Liver (tissue), 9 donors: ENCODE results near the gene TNFSF8. TPM values are rescaled to one million over a fixed set of nuclear protein-coding genes. Genes with fewer than 3 reads are reported as not detected.

Experiments used
- DNase-seq: peaks from one replicate; pipeline ENCODE4 v3.0.0-alpha.2; 2017; ENCODE audit warnings: low spot score
- H3K27ac ChIP-seq, 2 donors: one replicate each; pipeline ENCODE4 v1.7.0; 2013; ENCODE audit warnings: inconsistent platforms in 2 of 2, low read length in 2 of 2, control low read depth in 1 of 2, low read depth in 1 of 2, mild to moderate bottlenecking in 1 of 2
- H3K27me3 ChIP-seq, 4 donors: one replicate each; pipeline versions ENCODE4 v1.6.1 to v1.7.0; 2013; ENCODE audit warnings: low read length in 3 of 4, inconsistent platforms in 1 of 4, mild to moderate bottlenecking in 1 of 4, moderate library complexity in 1 of 4; ENCODE audit not compliant: control insufficient read depth in 4 of 4, insufficient read depth in 4 of 4
- H3K36me3 ChIP-seq, 4 donors: one replicate each; pipeline versions ENCODE4 v1.6.1 to v1.7.0; 2013; ENCODE audit warnings: low read length in 3 of 4, mild to moderate bottlenecking in 3 of 4, low read depth in 1 of 4, moderate library complexity in 1 of 4; ENCODE audit not compliant: control insufficient read depth in 4 of 4, insufficient read depth in 3 of 4
- H3K4me1 ChIP-seq, 4 donors: one replicate each; pipeline versions ENCODE4 v1.6.1 to v1.7.0; 2013; ENCODE audit warnings: low read length in 3 of 4, mild to moderate bottlenecking in 3 of 4, moderate library complexity in 1 of 4; ENCODE audit not compliant: control insufficient read depth in 4 of 4, insufficient read depth in 4 of 4
- H3K4me3 ChIP-seq, 3 donors: one replicate each; pipeline versions ENCODE4 v1.6.1 to v1.7.0; 2013; ENCODE audit warnings: low read length in 3 of 3, control low read depth in 1 of 3, low read depth in 1 of 3, mild to moderate bottlenecking in 1 of 3
- H3K9ac ChIP-seq, 2 donors: one replicate each; pipeline ENCODE4 v1.7.0; 2013; ENCODE audit warnings: low read length in 2 of 2, mild to moderate bottlenecking in 2 of 2, moderate library complexity in 2 of 2, control low read depth in 1 of 2, low read depth in 1 of 2
- H3K9me3 ChIP-seq, 4 donors: one replicate each; pipeline versions ENCODE4 v1.6.1 to v1.7.0; 2013; ENCODE audit warnings: low read length in 3 of 4; ENCODE audit not compliant: control insufficient read depth in 4 of 4
- ATF3 ChIP-seq: IDR thresholded peaks from 2 replicates; pipeline ENCODE4 v1.6.1; 2016; ENCODE audit warnings: antibody characterized with exemption
- CTCF ChIP-seq: fragments of 150-350 bp; IDR thresholded peaks from 2 replicates; pipeline ENCODE4 v1.5.1; 2017; ENCODE audit warnings: improper control_type of control experiment, low read depth, low read length; ENCODE audit not compliant: missing input control
- EGR1 ChIP-seq, 2 donors: IDR thresholded peaks; 2 replicates each; pipeline ENCODE4 v1.6.1; 2016 to 2018; ENCODE audit warnings: antibody characterized with exemption in 2 of 2, low read depth in 2 of 2
- FOXA1 ChIP-seq: IDR thresholded peaks from 2 replicates; pipeline ENCODE4 v1.6.1; 2016; ENCODE audit warnings: antibody characterized with exemption
- FOXA2 ChIP-seq: IDR thresholded peaks from 2 replicates; pipeline ENCODE4 v1.6.1; 2016; ENCODE audit warnings: antibody characterized with exemption
- GABPA ChIP-seq, 2 donors: IDR thresholded peaks in 1 of 2; conservative IDR thresholded peaks in 1 of 2; 2 replicates each; pipeline ENCODE4 v1.6.1; 2016; ENCODE audit warnings: antibody characterized with exemption in 2 of 2, mild to moderate bottlenecking in 1 of 2, moderate library complexity in 1 of 2
- HNF4A ChIP-seq, 2 donors: conservative IDR thresholded peaks; 2 replicates each; pipeline ENCODE4 v1.6.1; 2016; ENCODE audit warnings: antibody characterized with exemption in 2 of 2, mild to moderate bottlenecking in 2 of 2
- JUND ChIP-seq, 2 donors: IDR thresholded peaks; 2 replicates each; pipeline ENCODE4 v1.6.1; 2016; ENCODE audit warnings: antibody characterized with exemption in 2 of 2
- MAX ChIP-seq: IDR thresholded peaks from 2 replicates; pipeline ENCODE4 v1.6.1; 2016; ENCODE audit warnings: antibody characterized with exemption
- NR2F2 ChIP-seq: IDR thresholded peaks from 2 replicates; pipeline ENCODE4 v1.6.1; 2016; ENCODE audit warnings: antibody characterized with exemption
- RAD21 ChIP-seq, 2 donors: IDR thresholded peaks; 2 replicates each; pipeline ENCODE4 v1.6.1; 2016; ENCODE audit warnings: antibody characterized with exemption in 2 of 2, mild to moderate bottlenecking in 2 of 2
- REST ChIP-seq: IDR thresholded peaks from 2 replicates; pipeline ENCODE4 v1.6.1; 2016; ENCODE audit warnings: antibody characterized with exemption, mild to moderate bottlenecking
- RXRA ChIP-seq, 2 donors: IDR thresholded peaks; 2 replicates each; pipeline ENCODE4 v1.6.1; 2017 to 2018; ENCODE audit warnings: antibody characterized with exemption in 2 of 2, mild to moderate bottlenecking in 1 of 2
- SP1 ChIP-seq: IDR thresholded peaks from 2 replicates; pipeline ENCODE4 v1.6.1; 2018; ENCODE audit warnings: antibody characterized with exemption, mild to moderate bottlenecking
- TAF1 ChIP-seq: conservative IDR thresholded peaks from 2 replicates; pipeline ENCODE4 v1.6.1; 2016; ENCODE audit warnings: antibody characterized with exemption, mild to moderate bottlenecking
- YY1 ChIP-seq: IDR thresholded peaks from 2 replicates; pipeline ENCODE4 v1.6.1; 2016; ENCODE audit warnings: antibody characterized with exemption, mild to moderate bottlenecking
- ZBTB33 ChIP-seq: IDR thresholded peaks from 2 replicates; pipeline ENCODE4 v1.6.1; 2016; ENCODE audit warnings: antibody characterized with exemption
- WGBS: extraction: QIAGEN DNeasy Blood & Tissue Kit; methylation state at CpG from one replicate; pipeline ENCODE4 v1.1.7; 2013; 5-methylcytosine and 5-hydroxymethylcytosine counted together
- polyA plus RNA-seq, 2 donors: library from polyadenylated mRNA; stranded (reverse) in 1 of 2; unstranded in 1 of 2; fragments of 200-250 nt in 1 of 2; fragments of >200 nt in 1 of 2; fragmentation: Nextera tagmentation in 1 of 2; extraction: Ambion mirVana in 1 of 2; gene quantifications; one replicate each; pipeline versions ENCODE4 v1.2.1 to v1.2.3, GENCODE V29; 2013 to 2015
- total RNA-seq, 2 donors: library from RNA; depleted of rRNA; stranded (reverse); fragments of >200 nt; gene quantifications; one replicate each; pipeline ENCODE4 v1.2.3, GENCODE V29; 2014
- donor health status: healthy.
- donor health status: healthy.
- donor health status: healthy.
- donor health status: healthy.
- donor health status: healthy.

TNFSF8 gene
- total and polyA plus RNA-seq, 4 donors = 0.28 to 1.4 (median 0.51) TPM

GRCh38 chr9:114925672-114926071, 4.7 kb downstream of the TNFSF8 start:
- TF ChIP-seq GABPA (IDR thresholded peaks at IDR 0.05 in 1 of 2, conservative IDR thresholded peaks at IDR 0.05 in 1 of 2) (no peak), CTCF (no peak), HNF4A (conservative IDR thresholded peaks at IDR 0.05) (no peak), TAF1 (no peak), EGR1 (IDR thresholded peaks at IDR 0.05; ENCODE audit: low read depth in 2 of 2) (no peak), FOXA2 (no peak), REST (no peak), FOXA1 (no peak), ZBTB33 (no peak), NR2F2 (no peak), SP1 (no peak), MAX (no peak), YY1 (no peak), JUND (IDR thresholded peaks at IDR 0.05) (no peak), RXRA (IDR thresholded peaks at IDR 0.05) (no peak), RAD21 (IDR thresholded peaks at IDR 0.05) (no peak), ATF3 (no peak)
- Histone ChIP-seq H3K4me1 (peaks cover 3 to 13% (median 9%) of the 10 kb centered on the region in 4 donors), H3K9me3 (no peaks in the 10 kb centered on the region), H3K27me3 (no peaks in the 10 kb centered on the region), H3K9ac (no peak overlapping the region), H3K36me3 (no peaks in the 10 kb centered on the region), H3K4me3 (no peak overlapping the region), H3K27ac (no peak overlapping the region)
- WGBS = 83% methylated on average over 2 of the region's 2 CpGs
- DNase-seq = no peak

- Histone ChIP-seq H3K9me3 (no peaks in the 10 kb centered on the region), H3K4me1 (peaks cover 3 to 13% (median 9%) of the 10 kb centered on the region in 4 donors), H3K27ac (no peak overlapping the region), H3K4me3 (no peak overlapping the region), H3K36me3 (no peaks in the 10 kb centered on the region), H3K27me3 (no peaks in the 10 kb centered on the region), H3K9ac (no peak overlapping the region)
- 89% methylated on average over 3 of the region's 3 CpGs for whole genome bisulfite sequencing
- no peak for DNase-seq
- TF ChIP-seq EGR1 (IDR thresholded peaks at IDR 0.05; ENCODE audit: low read depth in 2 of 2) = no peak
- TF ChIP-seq ZBTB33 = no peak
- no peak for TF ChIP-seq SP1
- no peak for TF ChIP-seq MAX
- TF ChIP-seq FOXA1 = no peak
- TF ChIP-seq REST = no peak
- TF ChIP-seq JUND (IDR thresholded peaks at IDR 0.05) = no peak
- TF ChIP-seq HNF4A (conservative IDR thresholded peaks at IDR 0.05) = no peak
- no peak for TF ChIP-seq NR2F2
- no peak for TF ChIP-seq FOXA2
- TF ChIP-seq RAD21 (IDR thresholded peaks at IDR 0.05) = no peak
- no peak for TF ChIP-seq ATF3
Observed at GRCh38 chr9:114925039-114925438, 5.4 kb downstream of the TNFSF8 start.
